Mesendoderm (in vitro differentiated cells): ENCODE measurements around the gene AOAH.

Experiments
- DNase-seq: peaks from one replicate; pipeline ENCODE4 v3.0.0; 2013
- H2AK5ac ChIP-seq: 2 replicates; pipeline ENCODE4 v1.6.1; 2013; ENCODE audit warnings: low read length, inconsistent platforms
- H2BK120ac ChIP-seq: 2 replicates; pipeline ENCODE4 v1.6.1; 2013; ENCODE audit warnings: low read depth, mild to moderate bottlenecking, low read length, moderate library complexity, mixed read lengths
- H2BK15ac ChIP-seq: replicated peaks from 2 replicates; pipeline ENCODE4 v1.6.1; 2013; ENCODE audit warnings: low read depth, mild to moderate bottlenecking, moderate library complexity
- H2BK5ac ChIP-seq: 2 replicates; pipeline ENCODE4 v1.6.1; 2013; ENCODE audit warnings: low read length, inconsistent platforms
- H3K18ac ChIP-seq: 2 replicates; pipeline ENCODE4 v1.6.1; 2013; ENCODE audit warnings: mild to moderate bottlenecking, low read length, mixed read lengths
- H3K23ac ChIP-seq: one replicate; pipeline ENCODE4 v1.6.1; 2013; ENCODE audit warnings: low read length
- H3K27ac ChIP-seq: 2 replicates; pipeline ENCODE4 v1.5.1; 2013; ENCODE audit warnings: low read depth, mild to moderate bottlenecking, inconsistent platforms, low read length, moderate library complexity
- H3K27me3 ChIP-seq: 2 replicates; pipeline ENCODE4 v1.6.1; 2013; ENCODE audit warnings: low read length, control low read depth, mild to moderate bottlenecking, inconsistent platforms; ENCODE audit not compliant: insufficient read depth, poor library complexity
- H3K36me3 ChIP-seq: 2 replicates; pipeline ENCODE4 v1.6.1; 2013; ENCODE audit warnings: low read length, inconsistent platforms; ENCODE audit not compliant: control insufficient read depth, insufficient read depth
- H3K4ac ChIP-seq: one replicate; pipeline ENCODE4 v1.6.1; 2013; ENCODE audit warnings: low read depth, mild to moderate bottlenecking, low read length, moderate library complexity
- H3K4me1 ChIP-seq: 2 replicates; pipeline ENCODE4 v1.6.1; 2013; ENCODE audit warnings: low read depth, low read length, inconsistent platforms; ENCODE audit not compliant: control insufficient read depth
- H3K4me2 ChIP-seq: 2 replicates; pipeline ENCODE4 v1.6.1; 2013; ENCODE audit warnings: low read length
- H3K4me3 ChIP-seq: 2 replicates; pipeline ENCODE4 v1.5.1; 2013; ENCODE audit warnings: mild to moderate bottlenecking, low read length
- H3K56ac ChIP-seq: one replicate; pipeline ENCODE4 v1.6.1; 2013; ENCODE audit warnings: low read length
- H3K79me1 ChIP-seq: 2 replicates; pipeline ENCODE4 v1.6.1; 2013; ENCODE audit warnings: low read length, inconsistent platforms
- H3K79me2 ChIP-seq: 2 replicates; pipeline ENCODE4 v1.6.1; 2013; ENCODE audit warnings: mild to moderate bottlenecking, low read length; ENCODE audit not compliant: control insufficient read depth, insufficient read depth
- H3K9ac ChIP-seq: 2 replicates; pipeline ENCODE4 v1.6.1; 2013; ENCODE audit warnings: low read length, inconsistent platforms
- H4K5ac ChIP-seq: one replicate; pipeline ENCODE4 v1.6.1; 2013; ENCODE audit warnings: low read length
- H4K8ac ChIP-seq: one replicate; pipeline ENCODE4 v1.6.1; 2013; ENCODE audit warnings: low read depth, mild to moderate bottlenecking, control low read depth, low read length, moderate library complexity
- WGBS: extraction: QIAGEN DNeasy Blood & Tissue Kit; methylation state at CpG from one replicate; pipeline ENCODE4 v1.1.7; 2013; ENCODE audit warnings: low lambda C conversion rate, missing lambda C conversion rate; ENCODE audit not compliant: insufficient coverage; ENCODE audit errors: extremely low coverage; 5-methylcytosine and 5-hydroxymethylcytosine counted together

Gene AOAH

GRCh38 chr7:36638586-36639263 lies 85.6 kb downstream of the AOAH start:
- no peak overlapping the region for H2BK5ac ChIP-seq
- no peak overlapping the region for H2AK5ac ChIP-seq
- H3K23ac ChIP-seq: no peak overlapping the region
- no peak overlapping the region for H3K4ac ChIP-seq
- no peaks in the 10 kb centered on the region for H3K27me3 ChIP-seq
- H3K18ac ChIP-seq: no peak overlapping the region
- no peaks in the 10 kb centered on the region for H3K79me2 ChIP-seq
- H3K56ac ChIP-seq: no peak overlapping the region
- H3K9ac ChIP-seq: no peak overlapping the region
- no peak for DNase-seq
- H3K4me1 ChIP-seq: peaks cover 2% of the 10 kb centered on the region
- H3K4me2 ChIP-seq: no peak overlapping the region
- H3K79me1 ChIP-seq: no peaks in the 10 kb centered on the region
- H2BK120ac ChIP-seq: no peak overlapping the region
- no peak overlapping the region for H4K5ac ChIP-seq
- no peak overlapping the region for H4K8ac ChIP-seq
- H2BK15ac ChIP-seq: no peak overlapping the region
- H3K4me3 ChIP-seq: no peak overlapping the region
- WGBS: no CpG with 5 or more reads among the region's 3 CpGs
- H3K27ac ChIP-seq: no peak overlapping the region
- no peaks in the 10 kb centered on the region for H3K36me3 ChIP-seq

GRCh38 chr7:36638140-36638539 lies 86.2 kb downstream of the AOAH start:
- Histone ChIP-seq H2BK120ac (no peak overlapping the region), H3K9ac (no peak overlapping the region), H3K23ac (no peak overlapping the region), H2AK5ac (no peak overlapping the region), H2BK5ac (no peak overlapping the region), H4K8ac (no peak overlapping the region), H3K4me1 (peaks cover 6% of the 10 kb centered on the region), H4K5ac (no peak overlapping the region), H3K18ac (no peak overlapping the region), H3K27ac (no peak overlapping the region), H2BK15ac (no peak overlapping the region), H3K4me3 (no peak overlapping the region), H3K4me2 (no peak overlapping the region), H3K36me3 (no peaks in the 10 kb centered on the region), H3K79me1 (no peaks in the 10 kb centered on the region), H3K4ac (no peak overlapping the region), H3K56ac (no peak overlapping the region), H3K79me2 (no peaks in the 10 kb centered on the region), H3K27me3 (no peaks in the 10 kb centered on the region)
- WGBS: no CpG with 5 or more reads among the region's 5 CpGs
- peak; percentile 84 for DNase-seq

GRCh38 chr7:36637417-36637816 lies 86.9 kb downstream of the AOAH start:
- H4K8ac ChIP-seq: no peak overlapping the region
- H2BK5ac ChIP-seq: no peak overlapping the region
- H2AK5ac ChIP-seq: no peak overlapping the region
- H3K9ac ChIP-seq: no peak overlapping the region
- no peaks in the 10 kb centered on the region for H3K36me3 ChIP-seq
- no peak overlapping the region for H2BK120ac ChIP-seq
- DNase-seq: no peak
- H3K23ac ChIP-seq: no peak overlapping the region
- H3K4me3 ChIP-seq: no peak overlapping the region
- no peak overlapping the region for H2BK15ac ChIP-seq
- H3K4me1 ChIP-seq: peaks cover 8% of the 10 kb centered on the region
- H3K4ac ChIP-seq: no peak overlapping the region
- no peaks in the 10 kb centered on the region for H3K79me2 ChIP-seq
- no peak overlapping the region for H3K27ac ChIP-seq
- H3K79me1 ChIP-seq: no peaks in the 10 kb centered on the region
- H3K18ac ChIP-seq: no peak overlapping the region
- H3K27me3 ChIP-seq: no peaks in the 10 kb centered on the region
- H3K56ac ChIP-seq: no peak overlapping the region
- WGBS: no CpG with 5 or more reads among the region's 4 CpGs
- no peak overlapping the region for H3K4me2 ChIP-seq
- H4K5ac ChIP-seq: no peak overlapping the region

GRCh38 chr7:36636126-36636525 lies 88.2 kb downstream of the AOAH start:
- no peak overlapping the region for H3K18ac ChIP-seq
- WGBS: no CpG with 5 or more reads among the region's 5 CpGs
- H3K56ac ChIP-seq: no peak overlapping the region
- H3K4ac ChIP-seq: no peak overlapping the region
- peaks cover 8% of the 10 kb centered on the region for H3K4me1 ChIP-seq
- no peaks in the 10 kb centered on the region for H3K27me3 ChIP-seq
- H4K8ac ChIP-seq: no peak overlapping the region
- no peak overlapping the region for H2BK5ac ChIP-seq
- no peak overlapping the region for H3K4me3 ChIP-seq
- no peak overlapping the region for H2BK15ac ChIP-seq
- no peak overlapping the region for H3K23ac ChIP-seq
- no peak overlapping the region for H2BK120ac ChIP-seq
- H3K36me3 ChIP-seq: no peaks in the 10 kb centered on the region
- H3K27ac ChIP-seq: no peak overlapping the region
- no peak overlapping the region for H3K4me2 ChIP-seq
- no peak for DNase-seq
- H4K5ac ChIP-seq: no peak overlapping the region
- no peaks in the 10 kb centered on the region for H3K79me1 ChIP-seq
- no peak overlapping the region for H3K9ac ChIP-seq
- H2AK5ac ChIP-seq: no peak overlapping the region
- H3K79me2 ChIP-seq: no peaks in the 10 kb centered on the region

GRCh38 chr7:36635091-36635490 lies 89.2 kb downstream of the AOAH start:
- no peak for DNase-seq

GRCh38 chr7:36633377-36633776 lies 90.9 kb downstream of the AOAH start:
- Histone ChIP-seq H3K79me1 (no peaks in the 10 kb centered on the region), H3K9ac (no peak overlapping the region), H2BK120ac (no peak overlapping the region), H2AK5ac (no peak overlapping the region), H3K4me1 (peaks cover 8% of the 10 kb centered on the region), H3K27me3 (no peaks in the 10 kb centered on the region), H3K27ac (peak overlapping the region; percentile 24), H3K4me2 (no peak overlapping the region), H3K4ac (no peak overlapping the region), H2BK15ac (no peak overlapping the region), H3K56ac (peak overlapping the region; percentile 0), H3K18ac (peak overlapping the region; percentile 31), H3K79me2 (no peaks in the 10 kb centered on the region), H3K36me3 (no peaks in the 10 kb centered on the region), H3K4me3 (no peak overlapping the region), H4K5ac (no peak overlapping the region), H2BK5ac (no peak overlapping the region), H4K8ac (no peak overlapping the region), H3K23ac (no peak overlapping the region)
- DNase-seq: peak; percentile 95
- WGBS: no CpG with 5 or more reads among the region's 9 CpGs

More at GRCh38 chr7:36635091-36635490, 89.2 kb downstream of the AOAH start:
- Histone ChIP-seq H3K56ac (no peak overlapping the region), H3K79me1 (no peaks in the 10 kb centered on the region), H3K27me3 (no peaks in the 10 kb centered on the region), H2BK15ac (no peak overlapping the region), H2BK5ac (no peak overlapping the region), H3K4me1 (peaks cover 8% of the 10 kb centered on the region), H3K9ac (no peak overlapping the region), H3K36me3 (no peaks in the 10 kb centered on the region), H2BK120ac (no peak overlapping the region), H3K79me2 (no peaks in the 10 kb centered on the region), H3K4me2 (no peak overlapping the region), H3K27ac (no peak overlapping the region), H2AK5ac (no peak overlapping the region), H3K4me3 (no peak overlapping the region), H4K5ac (no peak overlapping the region), H3K23ac (no peak overlapping the region), H3K18ac (no peak overlapping the region), H4K8ac (no peak overlapping the region), H3K4ac (no peak overlapping the region)
- no CpG with 5 or more reads among the region's 3 CpGs for WGBS
